MM.1S (cell line): ENCODE data around the gene ZNHIT6.

Source experiments
- DNase-seq: peaks from one replicate; pipeline ENCODE4 v3.0.0-alpha.2; 2015
- H2AFZ ChIP-seq: fragments of 300-600 bp; sonication (generic); 2 replicates; pipeline ENCODE4 v1.6.0; 2016; ENCODE audit warnings: antibody characterized with exemption, low read length
- H3F3A ChIP-seq: fragments of 300-600 bp; sonication (generic); 2 replicates; pipeline ENCODE4 v1.6.1; 2016; ENCODE audit warnings: mild to moderate bottlenecking, antibody characterized with exemption, low read length, moderate library complexity, mixed read lengths; ENCODE audit not compliant: insufficient read depth
- H3K27ac ChIP-seq: fragments of 300-600 bp; sonication (generic); 2 replicates; pipeline ENCODE4 v1.5.1; 2016; ENCODE audit warnings: mild to moderate bottlenecking, low read length
- H3K27me3 ChIP-seq: fragments of 300-600 bp; sonication (generic); replicated peaks from 2 replicates; pipeline ENCODE4 v1.6.0; 2016; ENCODE audit warnings: low read length; ENCODE audit not compliant: insufficient read depth
- H3K36me3 ChIP-seq: fragments of 300-600 bp; sonication (generic); replicated peaks from 2 replicates; pipeline ENCODE4 v1.6.1; 2016; ENCODE audit warnings: mild to moderate bottlenecking, low read length, mixed read lengths; ENCODE audit not compliant: insufficient read depth
- H3K4me1 ChIP-seq: fragments of 300-600 bp; sonication (generic); 2 replicates; pipeline ENCODE4 v1.6.1; 2016; ENCODE audit warnings: low read length, mixed read lengths
- H3K4me2 ChIP-seq: fragments of 300-600 bp; sonication (generic); 2 replicates; pipeline ENCODE4 v1.6.0; 2016; ENCODE audit warnings: low read depth, low read length
- H3K4me3 ChIP-seq: fragments of 300-600 bp; sonication (generic); 2 replicates; pipeline ENCODE4 v1.5.1; 2016; ENCODE audit warnings: low read length, mixed read lengths
- H3K79me2 ChIP-seq: fragments of 300-600 bp; sonication (generic); 2 replicates; pipeline ENCODE4 v1.6.1; 2016; ENCODE audit warnings: mixed run types, low read length, mixed read lengths
- H3K9ac ChIP-seq: fragments of 300-600 bp; sonication (generic); 2 replicates; pipeline ENCODE4 v1.6.1; 2016; ENCODE audit warnings: low read length, mixed read lengths
- H3K9me2 ChIP-seq: fragments of 300-600 bp; sonication (generic); replicated peaks from 2 replicates; pipeline ENCODE4 v1.6.1; 2016; ENCODE audit warnings: mild to moderate bottlenecking, low read length, mixed read lengths; ENCODE audit not compliant: insufficient read depth
- H3K9me3 ChIP-seq: fragments of 300-600 bp; sonication (generic); replicated peaks from 2 replicates; pipeline ENCODE4 v1.6.1; 2016; ENCODE audit warnings: mild to moderate bottlenecking, low read length, mixed read lengths; ENCODE audit not compliant: insufficient read depth
- H4K20me1 ChIP-seq: fragments of 300-600 bp; sonication (generic); 2 replicates; pipeline ENCODE4 v1.6.1; 2016; ENCODE audit warnings: mild to moderate bottlenecking, low read length, moderate library complexity, mixed read lengths; ENCODE audit not compliant: insufficient read depth
- CTCF ChIP-seq: fragments of 300-600 bp; sonication (generic); IDR thresholded peaks from 2 replicates; pipeline ENCODE4 v1.5.1; 2016; ENCODE audit warnings: antibody characterized with exemption, low read length, mixed read lengths
- EZH2 ChIP-seq: fragments of 300-600 bp; sonication (generic); optimal IDR thresholded peaks from 2 replicates; pipeline ENCODE3; 2017; ENCODE audit warnings: low read depth, mild to moderate bottlenecking, antibody characterized with exemption, low read length, mixed read lengths
- EZH2phosphoT487 ChIP-seq: fragments of 300-600 bp; sonication (generic); IDR thresholded peaks from 2 replicates; pipeline ENCODE4 v1.6.1; 2018; ENCODE audit warnings: antibody characterized with exemption, low read length

ZNHIT6 gene

GRCh38 chr1:85746777-85747176 is 38.5 kb upstream of the ZNHIT6 start:
- no peaks in the 10 kb centered on the region for H3F3A ChIP-seq
- no peak overlapping the region for H3K4me2 ChIP-seq
- H2AFZ ChIP-seq: no peak overlapping the region
- no peaks in the 10 kb centered on the region for H3K4me1 ChIP-seq
- no peaks in the 10 kb centered on the region for H3K36me3 ChIP-seq
- no peak overlapping the region for H3K27ac ChIP-seq
- no peaks in the 10 kb centered on the region for H3K27me3 ChIP-seq
- H3K9ac ChIP-seq: no peak overlapping the region
- no peaks in the 10 kb centered on the region for H3K9me3 ChIP-seq
- DNase-seq: no peak
- H3K4me3 ChIP-seq: no peak overlapping the region
- TF ChIP-seq EZH2 (no peak), CTCF (no peak), EZH2phosphoT487 (no peak)
- H3K79me2 ChIP-seq: no peaks in the 10 kb centered on the region
- H3K9me2 ChIP-seq: no peaks in the 10 kb centered on the region
- H4K20me1 ChIP-seq: no peaks in the 10 kb centered on the region

- H3K4me3 ChIP-seq: no peak overlapping the region
- H2AFZ ChIP-seq: no peak overlapping the region
- H3K79me2 ChIP-seq: no peaks in the 10 kb centered on the region
- no peaks in the 10 kb centered on the region for H3K4me1 ChIP-seq
- H3K4me2 ChIP-seq: no peak overlapping the region
- TF ChIP-seq EZH2phosphoT487: no peak
- no peak for TF ChIP-seq CTCF
- no peak for TF ChIP-seq EZH2
- no peak for DNase-seq
- H3K9ac ChIP-seq: no peak overlapping the region
- no peaks in the 10 kb centered on the region for H3K9me2 ChIP-seq
- no peaks in the 10 kb centered on the region for H3K36me3 ChIP-seq
- no peaks in the 10 kb centered on the region for H4K20me1 ChIP-seq
- H3K9me3 ChIP-seq: no peaks in the 10 kb centered on the region
- no peaks in the 10 kb centered on the region for H3F3A ChIP-seq
- H3K27me3 ChIP-seq: no peaks in the 10 kb centered on the region
- no peak overlapping the region for H3K27ac ChIP-seq
Measured at GRCh38 chr1:85743814-85744213, 35.6 kb upstream of the ZNHIT6 start.

GRCh38 chr1:85734931-85735330 is 26.7 kb upstream of the ZNHIT6 start:
- Histone ChIP-seq H3F3A (no peaks in the 10 kb centered on the region), H3K79me2 (no peaks in the 10 kb centered on the region), H4K20me1 (no peaks in the 10 kb centered on the region), H3K27me3 (no peaks in the 10 kb centered on the region), H3K4me3 (no peak overlapping the region), H3K9ac (no peak overlapping the region), H3K9me2 (no peaks in the 10 kb centered on the region), H3K36me3 (no peaks in the 10 kb centered on the region), H3K4me1 (no peaks in the 10 kb centered on the region), H2AFZ (no peak overlapping the region), H3K27ac (no peak overlapping the region), H3K4me2 (no peak overlapping the region), H3K9me3 (no peaks in the 10 kb centered on the region)
- no peak for DNase-seq
- TF ChIP-seq EZH2phosphoT487: no peak
- TF ChIP-seq CTCF: no peak
